Stimulated activated CD8-positive, alpha-beta memory T cell treated with anti-CD3 and anti-CD28 coated beads, Interleukin-15, amount 100 ng/mL, for 24 hours (primary cell): ENCODE measurements around the gene C3.
"Not testable (repeated sequence)": the region's sequence is repeated elsewhere in the genome, so short reads cannot be mapped to it uniquely, and the experiment has no call there.

Source experiments
- DNase-seq: peaks from one replicate; pipeline ENCODE4 v3.0.0-alpha.2; 2020; ENCODE audit warnings: low read depth

Gene C3

DNA sequence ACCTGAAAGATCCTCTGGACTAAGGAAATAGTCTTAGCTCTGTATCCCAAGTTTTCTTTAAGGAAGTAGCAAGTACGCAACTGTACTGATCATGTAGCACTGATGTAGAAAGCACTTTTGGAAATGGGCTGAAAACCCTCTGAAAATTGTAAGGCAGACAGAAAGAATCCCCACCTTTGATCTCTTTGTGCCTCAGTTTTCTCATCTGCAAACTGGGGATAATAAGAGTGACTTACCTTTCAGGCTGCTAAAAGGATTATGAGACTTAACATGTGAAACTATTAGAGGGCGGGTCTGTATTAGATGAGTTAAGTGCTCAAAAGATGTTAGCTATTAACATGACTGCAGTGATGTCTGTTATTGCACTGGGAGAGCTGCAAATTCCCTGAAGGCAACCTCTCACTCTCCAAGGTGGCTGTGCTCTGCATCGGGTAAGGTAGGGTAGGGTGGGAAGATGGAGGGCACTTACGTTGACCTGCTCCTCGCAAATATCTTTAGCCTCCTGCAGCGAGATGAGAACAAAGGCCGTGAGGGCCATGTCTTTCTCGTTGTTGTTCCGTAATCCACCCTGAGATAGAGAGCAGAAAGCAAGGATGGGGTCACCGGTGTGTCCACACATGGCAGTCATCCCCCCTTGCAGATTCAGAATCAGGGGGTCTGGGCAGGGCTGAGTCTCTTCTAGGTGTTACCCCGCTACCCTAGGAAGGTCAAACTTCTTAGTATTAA is 30.1 kb downstream of the C3 start:
- no peak for DNase-seq

- DNase-seq: no peak
These were observed 33.3 kb downstream of the C3 start for GRCh38 chr19:6687114-6687513.

GRCh38 chr19:6686628-6686975 is 33.8 kb downstream of the C3 start:
- no peak for DNase-seq

DNA sequence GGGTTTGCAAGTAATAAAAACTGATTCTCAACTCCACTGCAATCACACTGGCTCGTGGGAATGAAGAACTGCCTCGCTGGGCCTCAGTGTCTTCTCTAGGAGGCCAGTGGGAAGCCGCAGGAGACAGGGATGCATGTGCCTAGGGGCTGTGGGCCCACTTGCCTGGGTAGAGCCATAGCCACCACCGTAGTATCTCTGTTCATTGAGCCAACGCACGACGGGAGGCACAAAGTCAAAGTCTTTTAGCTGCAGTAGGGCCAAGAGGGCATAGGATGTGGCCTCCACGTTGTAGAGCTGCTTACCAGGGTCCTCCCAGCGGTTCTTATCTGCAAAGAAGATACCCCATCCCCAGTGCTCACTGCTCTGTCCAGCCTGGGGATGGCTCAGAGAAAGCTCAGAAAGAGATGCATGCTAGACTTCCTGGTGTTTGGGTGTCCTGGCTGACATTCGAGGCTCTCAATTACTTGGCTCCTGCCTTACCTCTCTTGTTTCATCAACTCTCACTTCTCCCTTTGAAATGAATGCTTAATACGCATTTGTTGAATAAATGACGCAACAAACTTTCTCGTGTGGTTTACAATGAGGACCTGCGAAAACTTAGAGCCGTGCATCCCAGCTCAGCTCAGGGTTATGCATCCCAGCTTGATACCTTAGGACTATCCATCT is 34.4 kb downstream of the C3 start:
- no peak for DNase-seq

DNA sequence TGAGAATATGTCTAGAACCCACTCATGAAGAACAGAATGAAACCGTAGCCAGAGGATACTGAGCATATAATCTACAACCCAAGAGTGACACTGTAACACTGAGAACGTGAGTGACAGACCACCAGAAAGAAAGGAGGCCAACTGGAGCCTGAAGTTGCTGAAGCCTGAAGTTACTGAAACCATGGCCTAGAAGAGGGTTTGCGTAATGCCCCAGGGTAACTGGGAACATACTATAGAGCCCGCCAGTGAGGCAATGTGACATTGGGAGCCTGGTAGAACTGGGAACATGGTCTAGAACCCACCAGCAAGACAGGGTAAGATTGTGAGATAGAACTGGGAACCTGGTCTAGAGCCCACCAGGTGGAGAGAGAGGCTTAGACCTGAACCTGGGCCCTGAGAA is 35.0 kb downstream of the C3 start:
- DNase-seq: no peak

- DNase-seq: no peak
These were observed 36.5 kb downstream of the C3 start for GRCh38 chr19:6683971-6684370.

- DNase-seq: no peak
These were observed 37.8 kb downstream of the C3 start for GRCh38 chr19:6682607-6683128.

DNA sequence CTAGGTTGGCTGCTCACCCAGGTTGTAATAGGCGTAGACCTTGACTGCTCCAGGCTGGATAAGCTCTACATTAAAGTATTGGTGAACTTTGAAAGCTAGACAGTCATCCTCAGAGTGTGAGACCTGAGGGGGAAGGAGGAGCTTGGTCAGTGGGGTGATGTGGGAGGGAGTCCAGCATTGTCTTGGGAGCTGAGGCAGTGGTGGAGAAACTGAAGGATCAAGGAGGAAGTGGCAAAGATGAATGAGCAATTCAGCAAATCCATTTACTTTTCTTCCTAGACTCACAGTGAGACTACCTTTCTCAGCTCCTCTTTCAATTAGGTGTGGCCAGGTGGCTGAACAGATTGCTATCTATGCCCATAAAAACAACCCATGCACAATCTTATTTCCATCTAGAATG is 40.3 kb downstream of the C3 start:
- DNase-seq: no peak

- DNase-seq: no peak
These were observed 41.3 kb downstream of the C3 start for GRCh38 chr19:6679139-6679538.

GRCh38 chr19:6678690-6679109 is 41.8 kb downstream of the C3 start:
- DNase-seq: no peak

- no peak for DNase-seq
These were observed 42.4 kb downstream of the C3 start for GRCh38 chr19:6677883-6678689.

- DNase-seq: no peak
These were observed 43.0 kb downstream of the C3 start for GRCh38 chr19:6677495-6677882.

GRCh38 chr19:6676288-6676687 is 44.2 kb downstream of the C3 start:
- no peak for DNase-seq

DNA sequence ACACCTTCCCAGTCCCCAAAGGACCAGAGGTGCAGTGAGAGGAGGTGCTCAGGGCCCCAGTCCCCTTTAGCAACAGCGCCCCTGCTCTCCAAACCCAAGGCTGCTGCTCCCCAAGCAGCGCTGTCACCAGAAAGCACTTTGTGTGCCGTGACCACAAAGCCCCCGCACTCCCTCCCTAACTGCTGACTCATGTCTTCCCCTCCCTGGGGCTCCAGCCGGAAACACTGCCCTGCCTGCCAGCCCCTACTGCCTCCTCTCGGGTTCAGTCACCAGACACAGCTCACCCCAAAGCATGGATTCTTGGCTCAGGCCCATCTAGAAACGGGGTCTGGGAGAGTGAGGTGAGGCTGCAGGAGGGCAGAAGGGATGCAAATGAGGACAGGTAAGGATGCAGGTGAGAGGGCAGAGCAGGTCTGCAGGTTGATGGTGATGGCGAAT is 45.6 kb downstream of the C3 start:
- DNase-seq: peak; percentile 68

DNA sequence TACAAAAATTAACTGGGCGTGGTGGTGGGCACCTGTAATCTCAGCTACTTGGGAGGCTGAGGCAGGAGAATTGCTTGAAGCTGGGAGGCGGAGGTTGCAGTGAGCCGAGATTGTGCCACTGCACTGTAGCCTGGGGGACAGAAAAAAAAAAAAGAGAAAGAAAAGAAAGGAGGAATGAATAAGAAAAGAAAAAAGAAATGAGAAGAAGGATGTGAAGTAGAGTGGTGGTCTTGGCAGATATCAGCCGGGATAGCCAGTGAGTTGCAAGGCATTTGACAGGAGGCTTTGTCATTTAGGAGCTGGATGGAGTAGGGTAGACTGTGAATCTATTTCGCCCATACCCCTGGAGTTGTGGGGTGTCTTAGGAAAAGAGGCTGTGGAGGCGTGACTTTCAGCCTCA is 46.0 kb downstream of the C3 start:
- DNase-seq: not testable (repeated sequence)

GRCh38 chr19:6672693-6673290 is 47.7 kb downstream of the C3 start:
- no peak for DNase-seq

DNA sequence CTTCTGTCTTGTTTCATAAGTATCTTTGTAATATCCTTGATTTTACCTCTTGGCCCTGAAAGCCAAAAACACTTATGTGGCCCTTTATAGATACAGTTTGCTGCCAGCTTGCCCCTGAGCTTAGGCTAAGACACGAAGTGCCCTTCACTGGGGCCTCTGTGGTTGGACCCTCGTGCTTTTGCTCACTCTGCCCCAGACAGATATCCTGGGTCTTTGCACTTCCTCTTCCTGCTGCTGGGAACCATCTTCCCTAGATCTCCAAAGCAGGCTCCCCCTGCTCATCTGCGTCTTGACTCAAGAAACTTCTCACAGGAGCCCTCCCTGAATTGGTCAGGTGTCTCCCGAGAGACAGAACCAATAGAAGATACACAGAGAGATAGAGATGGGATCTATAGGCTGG is 48.5 kb downstream of the C3 start:
- DNase-seq: no peak

GRCh38 chr19:6668691-6669090 is 51.8 kb downstream of the C3 start:
- no peak for DNase-seq

DNA sequence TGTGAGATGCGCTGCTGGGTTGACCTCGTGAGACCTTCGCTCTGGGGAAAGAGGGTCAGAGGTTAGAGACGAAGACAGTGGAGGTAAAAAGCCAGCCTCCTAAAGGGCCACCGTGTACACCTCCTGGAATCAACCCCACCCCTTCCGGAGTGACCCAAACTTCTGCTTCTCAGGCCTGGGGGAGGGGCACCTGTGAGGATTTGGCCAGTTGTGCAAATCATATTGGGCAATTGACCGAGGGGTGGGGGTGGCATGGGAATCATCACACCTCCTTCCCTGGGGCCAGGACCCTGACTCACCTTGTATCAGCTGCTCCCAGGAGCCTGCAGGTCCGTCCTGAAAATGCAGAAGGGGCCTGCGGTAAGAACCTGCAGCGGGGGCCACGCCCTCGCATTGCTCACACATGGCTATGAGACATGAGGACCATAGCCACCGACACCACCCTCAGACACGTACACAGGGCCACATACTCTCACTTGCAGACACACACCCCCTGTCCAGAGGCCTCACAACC is 53.3 kb downstream of the C3 start:
- DNase-seq: no peak

DNA sequence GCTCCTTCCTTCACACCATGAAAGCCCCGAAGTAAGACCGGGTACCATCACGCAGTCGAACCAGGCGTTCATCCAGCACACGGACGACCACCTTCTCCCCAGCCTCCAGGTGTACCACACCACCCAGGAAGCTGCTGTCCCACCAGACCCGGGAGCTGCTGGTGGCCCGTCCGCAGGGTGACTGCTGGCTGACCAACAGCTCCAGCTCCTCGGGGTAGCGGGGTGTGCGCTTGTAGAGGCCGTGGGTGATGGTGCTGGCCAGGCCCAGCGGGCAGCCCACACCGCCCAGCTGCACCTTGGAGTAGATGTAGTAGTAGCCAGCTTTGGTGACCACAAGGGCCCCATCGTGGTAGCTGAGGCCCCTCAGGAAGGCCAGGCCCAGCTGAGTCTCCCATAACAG is 55.5 kb downstream of the C3 start:
- no peak for DNase-seq

DNA sequence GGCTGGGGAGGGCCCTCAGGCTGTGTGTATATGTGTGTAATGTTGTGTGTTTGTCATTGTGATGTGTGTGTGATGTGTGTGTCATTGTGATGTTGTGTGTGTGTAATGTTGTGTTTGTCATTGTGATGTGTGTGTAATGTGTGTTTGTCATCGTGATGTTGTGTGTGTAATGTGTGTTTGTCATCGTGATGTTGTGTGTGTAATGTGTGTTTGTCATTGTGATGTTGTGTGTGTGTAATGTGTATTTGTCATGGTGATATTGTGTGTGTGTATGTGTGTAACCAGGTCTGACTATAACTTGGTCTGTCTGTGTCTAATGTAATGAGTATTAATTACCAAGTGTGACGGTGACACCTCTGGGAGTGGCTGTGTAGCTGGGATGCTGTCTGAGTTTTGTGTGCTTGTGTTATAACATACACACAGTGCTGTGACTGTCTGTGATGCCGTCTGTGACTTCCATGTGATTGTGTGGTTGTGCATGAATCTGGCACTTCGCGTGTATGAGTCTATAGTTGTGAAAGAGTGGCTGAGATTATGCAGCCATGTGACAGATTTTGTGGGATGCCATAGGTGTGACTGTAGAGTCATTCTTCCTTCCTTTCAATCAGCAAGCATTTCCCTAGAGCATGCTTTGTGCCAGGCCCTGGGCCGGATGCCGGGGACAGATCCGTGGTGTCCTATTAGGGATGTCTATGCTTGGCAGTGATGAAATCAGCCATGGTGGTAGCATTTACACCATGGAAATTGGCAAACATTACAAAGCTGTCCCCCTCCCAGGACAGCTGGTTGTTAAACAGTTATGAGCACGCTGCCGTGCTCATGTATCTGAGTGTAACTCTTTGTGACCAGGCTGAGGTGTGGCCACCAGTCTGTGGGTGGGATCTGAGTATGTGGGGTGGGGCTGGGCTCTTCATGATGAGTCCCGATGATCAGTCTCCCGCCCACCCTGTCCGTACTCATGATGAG is 56.9 kb downstream of the C3 start:
- no peak for DNase-seq
